Inferior parietal cortex (tissue), 1 donor: ENCODE measurements around the gene VAMP7.
"Not testable (repeated sequence)": the region's sequence is repeated elsewhere in the genome, so short reads cannot be mapped to it uniquely, and the experiment has no call there.

Experiments used
- DNase-seq: peaks from one replicate; pipeline ENCODE4 v3.0.0-alpha.2; 2016; ENCODE audit errors: extremely low spot score

Gene VAMP7

DNA sequence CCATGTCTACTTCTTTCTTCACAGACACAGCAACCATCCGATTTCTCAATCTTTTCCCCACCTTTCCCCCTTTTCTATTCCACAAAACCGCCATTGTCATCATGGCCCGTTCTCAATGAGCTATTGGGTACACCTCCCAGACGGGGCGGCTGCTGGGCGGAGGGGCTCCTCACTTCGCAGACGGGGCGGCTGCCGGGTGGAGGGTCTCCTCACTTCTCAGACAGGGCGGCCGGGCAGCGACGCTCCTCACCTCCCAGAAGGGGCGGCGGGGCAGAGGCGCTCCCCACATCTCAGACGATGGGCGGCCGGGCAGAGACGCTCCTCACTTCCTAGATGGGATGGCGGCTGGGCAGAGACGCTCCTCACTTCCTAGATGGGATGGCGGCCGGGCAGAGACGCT is 26.5 kb downstream of the VAMP7 start:
- not testable (repeated sequence) for DNase-seq

DNA sequence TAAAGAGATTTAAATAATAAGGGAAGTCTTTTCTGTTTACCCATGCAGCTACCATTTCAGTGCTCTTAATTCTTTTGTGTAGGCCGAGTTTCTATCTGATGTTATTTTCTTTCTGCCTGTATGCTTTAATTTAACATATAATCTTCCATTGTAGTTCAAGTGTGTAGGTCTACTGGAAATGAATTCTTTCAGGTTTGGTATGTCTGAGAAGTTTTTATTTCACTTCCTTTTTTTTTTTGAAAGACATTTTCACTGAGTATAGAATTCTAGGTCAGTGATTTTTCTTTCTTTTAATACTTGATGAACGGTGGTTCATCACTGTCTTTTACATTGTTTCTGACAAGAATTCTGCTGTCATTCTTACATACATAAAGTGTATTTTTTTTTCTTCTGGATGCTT is 42.1 kb downstream of the VAMP7 start:
- DNase-seq, result no peak

GRCh38 chrX:155930852-155931618 is 49.9 kb downstream of the VAMP7 start:
- not testable (repeated sequence) for DNase-seq

- DNase-seq, result no peak
These were observed 57.0 kb downstream of the VAMP7 start for GRCh38 chrX:155938132-155938531.

GRCh38 chrX:155949098-155949497 is 68.0 kb downstream of the VAMP7 start:
- no peak for DNase-seq

- DNase-seq, result no peak
These were observed 70.2 kb downstream of the VAMP7 start for GRCh38 chrX:155951237-155951789.

GRCh38 chrX:155953055-155953454 is 71.9 kb downstream of the VAMP7 start:
- no peak for DNase-seq

DNA sequence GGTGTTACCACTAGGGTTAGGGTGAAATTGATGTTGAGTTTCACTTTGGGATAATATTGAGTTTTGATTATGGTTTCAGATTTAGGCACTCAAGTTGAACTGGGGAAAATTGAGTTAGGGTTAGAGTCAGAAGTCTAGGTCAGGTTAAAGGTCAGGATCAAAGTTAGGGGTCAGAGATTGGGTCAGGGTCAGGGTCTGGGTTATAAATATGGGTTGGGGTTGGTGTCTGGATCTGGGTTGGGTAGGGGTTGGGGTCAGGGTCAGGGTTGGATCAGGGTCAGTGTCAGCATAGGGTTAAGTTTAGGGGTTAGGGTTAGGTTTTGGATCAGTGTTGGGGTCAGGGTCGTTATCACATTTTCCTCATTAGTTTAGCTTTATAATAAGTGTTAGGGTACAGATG is 73.6 kb downstream of the VAMP7 start:
- DNase-seq, result no peak

DNA sequence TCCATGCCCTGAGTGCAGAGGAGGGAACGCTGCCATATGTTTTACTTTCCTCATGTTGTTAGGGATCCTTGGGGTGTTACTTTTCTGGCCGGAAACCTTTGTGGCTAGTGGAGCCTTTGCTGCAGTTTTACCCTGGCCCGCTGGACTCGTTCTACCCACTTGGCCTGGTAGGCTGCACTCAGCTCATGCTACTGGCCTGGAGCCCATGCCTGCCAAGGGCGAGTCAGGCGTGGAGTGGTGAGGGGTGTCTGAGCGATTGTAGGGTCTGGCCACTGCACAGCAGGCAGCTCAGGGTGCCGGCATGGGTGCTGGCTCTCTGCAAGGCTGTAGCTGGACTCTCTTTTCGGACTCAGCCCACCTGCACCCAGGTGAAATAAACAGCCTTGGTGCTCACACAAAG is 75.0 kb downstream of the VAMP7 start:
- no peak for DNase-seq

GRCh38 chrX:155956649-155957048 is 75.5 kb downstream of the VAMP7 start:
- DNase-seq, result no peak

DNA sequence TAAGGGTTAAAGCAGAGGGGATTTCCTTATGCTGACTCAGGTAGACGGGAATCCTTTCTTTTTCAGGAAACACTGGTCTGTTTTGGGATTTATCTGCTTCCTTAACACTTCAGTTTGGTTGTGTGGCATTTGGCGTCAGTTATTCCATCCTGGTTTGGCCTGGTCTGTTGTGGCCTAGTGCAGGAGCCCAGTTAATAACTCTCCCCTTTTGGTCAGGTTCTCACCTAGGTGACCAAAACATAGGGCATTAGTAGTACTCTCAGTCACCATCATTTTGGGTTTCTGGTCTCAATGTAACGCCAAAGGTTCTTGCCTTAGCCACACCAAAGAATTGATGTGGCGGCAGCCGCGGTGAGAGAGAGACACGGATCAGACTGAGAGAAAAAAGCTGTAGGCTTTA is 76.7 kb downstream of the VAMP7 start:
- DNase-seq, result no peak

DNA sequence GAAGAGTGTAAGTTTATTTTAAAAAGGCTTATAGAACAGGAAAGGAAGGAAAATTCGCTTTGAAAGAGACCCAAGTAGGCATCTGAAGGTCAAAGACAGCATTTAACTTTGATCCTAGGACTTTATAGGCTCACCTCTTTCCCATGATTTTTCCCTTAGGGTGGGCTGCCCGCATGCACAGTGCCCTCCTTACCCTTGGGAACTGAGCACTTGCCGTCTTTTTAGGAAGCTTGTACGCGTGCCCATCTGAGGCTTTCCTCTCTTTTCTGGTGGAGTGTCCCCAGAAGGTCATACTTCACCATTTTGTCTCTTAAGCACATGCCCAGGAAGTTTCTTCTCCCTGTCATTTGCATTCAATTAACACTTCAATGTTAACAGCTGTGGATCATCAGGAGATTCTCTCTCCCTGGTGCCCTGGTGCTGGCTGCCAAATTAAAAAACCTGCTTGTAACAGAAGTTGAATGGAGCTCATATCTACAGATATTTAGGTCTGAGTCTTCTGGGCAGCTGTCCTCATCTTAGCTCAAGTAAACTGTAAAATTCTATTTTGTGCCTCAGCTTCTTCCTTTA is 78.0 kb downstream of the VAMP7 start:
- DNase-seq, result no peak

GRCh38 chrX:155962906-155963305 is 81.8 kb downstream of the VAMP7 start:
- DNase-seq, result no peak

GRCh38 chrX:155966876-155967275 is 85.7 kb downstream of the VAMP7 start:
- no peak for DNase-seq

DNA sequence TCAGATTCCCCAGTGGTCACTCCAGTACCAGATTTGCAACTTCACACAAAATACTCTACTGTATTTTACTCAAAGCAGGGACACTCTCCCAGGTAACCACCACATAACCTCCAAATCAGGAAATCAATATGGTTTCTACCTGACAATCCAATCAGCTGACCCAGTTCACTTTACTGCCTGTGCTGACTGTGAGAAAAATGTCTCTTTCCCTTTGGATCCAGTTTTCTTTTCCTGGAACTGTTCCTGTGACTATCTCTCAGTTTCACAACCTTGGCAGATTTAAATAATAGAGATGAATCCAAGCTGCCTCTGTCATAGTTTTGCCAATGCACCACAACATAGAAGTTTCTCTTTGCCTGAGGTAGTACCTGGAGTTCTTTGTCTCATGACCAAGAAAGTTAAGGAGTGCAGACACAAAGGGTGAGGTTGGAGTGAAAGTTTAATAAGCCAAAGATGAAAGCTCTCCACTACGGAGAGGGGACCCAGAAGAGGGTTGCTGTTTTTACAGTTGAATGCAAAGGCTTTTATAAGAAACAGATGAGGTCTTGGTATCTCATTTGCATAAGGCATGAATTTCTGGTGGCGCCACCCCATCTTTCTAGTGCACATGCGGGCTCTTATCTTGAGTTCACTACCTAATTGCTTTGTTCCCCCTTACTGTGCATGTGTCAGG is 86.6 kb downstream of the VAMP7 start:
- no peak for DNase-seq

DNA sequence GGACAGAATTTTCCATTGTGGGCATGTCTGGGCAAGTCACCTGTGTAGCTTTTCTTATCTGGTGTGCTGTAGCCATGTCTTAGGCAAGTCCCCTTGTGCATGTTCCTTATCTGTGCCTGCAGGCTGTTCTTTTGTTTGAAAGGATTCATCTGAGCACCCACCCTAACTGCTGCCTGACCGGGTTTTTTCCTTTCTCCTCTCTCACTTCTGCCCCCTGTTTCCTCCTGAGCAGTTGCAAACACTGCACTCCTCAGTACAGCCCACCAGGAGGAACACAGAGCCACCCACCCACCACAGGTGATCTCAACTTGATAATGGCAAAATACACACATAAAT is 87.1 kb downstream of the VAMP7 start:
- no peak for DNase-seq

GRCh38 chrX:155968791-155969190 is 87.6 kb downstream of the VAMP7 start:
- no peak for DNase-seq

- DNase-seq, result not testable (repeated sequence)
These were observed 90.5 kb downstream of the VAMP7 start for GRCh38 chrX:155971658-155972057.

GRCh38 chrX:155972241-155972640 is 91.1 kb downstream of the VAMP7 start:
- DNase-seq, result not testable (repeated sequence)

DNA sequence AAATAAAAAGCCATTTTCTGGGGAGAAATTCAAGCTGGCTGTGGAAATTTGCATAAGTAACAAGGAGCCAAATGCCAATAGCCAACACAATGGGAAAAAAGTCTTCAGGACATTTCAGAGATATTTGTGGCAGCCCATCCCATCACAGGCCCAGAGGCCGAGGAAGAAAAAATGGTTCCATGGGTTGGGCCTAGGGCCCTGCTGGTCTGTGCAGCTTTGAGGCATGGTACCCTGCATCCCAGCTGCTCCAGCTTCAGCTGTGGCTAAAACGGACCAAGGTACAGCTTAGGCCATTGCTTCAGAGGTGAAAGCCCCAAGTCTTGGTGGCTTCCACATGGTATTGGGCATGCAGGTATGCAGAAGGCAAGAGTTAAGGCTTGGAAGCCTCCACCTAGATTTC is 102.2 kb downstream of the VAMP7 start:
- no peak for DNase-seq

DNA sequence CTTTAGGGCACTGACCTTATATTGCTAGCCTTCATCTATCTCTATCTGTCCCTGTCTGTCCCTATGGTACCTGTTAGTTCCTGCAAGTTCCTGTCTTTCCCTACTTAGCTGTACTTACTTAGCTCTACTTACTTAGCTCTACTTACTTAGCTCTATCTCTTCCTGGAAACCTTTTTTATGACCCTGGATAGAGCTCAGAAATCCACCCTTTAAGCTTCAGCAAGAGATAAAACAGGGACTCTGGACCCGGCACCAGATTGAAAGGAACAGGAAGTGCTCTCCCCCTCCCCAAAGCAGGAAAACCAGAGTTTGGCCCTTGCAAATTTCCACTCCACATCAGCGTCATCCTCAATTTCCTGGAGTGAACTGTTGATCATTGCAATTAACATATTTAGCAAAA is 104.1 kb downstream of the VAMP7 start:
- DNase-seq, result no peak

DNA sequence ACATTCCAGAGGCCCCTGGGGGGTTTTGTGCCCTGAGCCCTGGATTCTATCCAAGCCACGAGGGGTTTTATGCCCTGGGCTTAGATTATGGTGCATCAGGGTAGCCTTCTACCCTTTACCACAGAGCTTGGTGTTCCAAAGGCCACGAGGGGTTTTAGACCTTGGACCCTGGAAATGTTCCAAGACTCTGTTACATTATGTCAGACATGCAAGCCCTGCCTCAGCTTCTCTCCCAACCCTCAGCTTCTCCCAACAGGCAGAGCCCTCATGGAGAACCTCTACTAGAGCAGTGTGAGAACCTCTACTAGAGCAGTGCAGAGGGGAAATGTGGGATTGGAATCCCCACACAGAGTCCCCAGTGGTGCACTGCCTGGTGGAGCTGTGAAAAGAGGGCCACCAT is 105.8 kb downstream of the VAMP7 start:
- not testable (repeated sequence) for DNase-seq

DNA sequence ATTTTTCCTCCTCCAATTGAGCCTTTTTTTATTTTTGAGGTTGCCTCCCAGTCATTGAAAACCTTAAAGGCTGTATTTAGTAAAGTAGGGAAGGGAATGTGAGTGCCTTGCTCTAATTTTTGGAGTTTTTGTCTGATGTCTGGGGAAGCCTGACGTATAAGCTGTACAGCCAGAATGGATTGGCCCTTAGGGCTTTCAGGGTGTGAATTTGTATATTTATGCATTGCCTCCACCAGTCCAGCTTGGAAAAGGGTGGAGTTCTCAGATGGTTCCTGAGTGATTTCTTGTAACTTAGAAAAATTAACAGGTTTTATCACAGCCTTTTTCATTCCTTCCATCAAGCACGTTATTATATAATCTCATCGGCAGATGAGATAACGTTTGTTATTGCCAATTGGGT is 107.7 kb downstream of the VAMP7 start:
- no peak for DNase-seq
